H9 (cell line): ENCODE data around the gene MKI67. TPM values are rescaled to one million over a fixed set of nuclear protein-coding genes. Genes with fewer than 3 reads are reported as not detected.
A peak's percentile ranks its signal among the peaks of the same experiment; 100 is the strongest.

ENCODE experiments used
- DNase-seq: peaks from one replicate; pipeline ENCODE4 v3.0.0-alpha.2; 2017
- H2AFZ ChIP-seq: one replicate; pipeline ENCODE4 v1.6.1; 2013; ENCODE audit warnings: mild to moderate bottlenecking, low read length, control low read depth, moderate library complexity
- H2AK5ac ChIP-seq: 2 replicates; pipeline ENCODE4 v1.6.1; 2013; ENCODE audit warnings: low read length, control low read depth, mixed read lengths; ENCODE audit not compliant: insufficient read length
- H2BK120ac ChIP-seq: one replicate; pipeline ENCODE4 v1.6.1; 2013; ENCODE audit warnings: low read depth, mild to moderate bottlenecking, low read length, control low read depth, inconsistent platforms; ENCODE audit not compliant: poor library complexity, severe bottlenecking
- H2BK12ac ChIP-seq: 2 replicates; pipeline ENCODE4 v1.6.1; 2013; ENCODE audit warnings: low read length, control low read depth, mixed read lengths, low read depth; ENCODE audit not compliant: insufficient read length
- H2BK15ac ChIP-seq: 2 replicates; pipeline ENCODE4 v1.6.1; 2013; ENCODE audit warnings: low read depth, low read length, control low read depth
- H2BK20ac ChIP-seq: one replicate; pipeline ENCODE4 v1.6.1; 2013; ENCODE audit warnings: low read depth, mild to moderate bottlenecking, low read length, control low read depth, inconsistent platforms; ENCODE audit not compliant: poor library complexity, severe bottlenecking
- H2BK5ac ChIP-seq: 2 replicates; pipeline ENCODE4 v1.6.1; 2013; ENCODE audit warnings: low read length, control low read depth, mixed read lengths; ENCODE audit not compliant: insufficient read length
- H3K14ac ChIP-seq: 2 replicates; pipeline ENCODE4 v1.6.1; 2013; ENCODE audit warnings: low read length, control low read depth; ENCODE audit not compliant: insufficient read depth
- H3K18ac ChIP-seq: 2 replicates; pipeline ENCODE4 v1.6.1; 2013; ENCODE audit warnings: low read depth, mild to moderate bottlenecking, mixed read lengths, low read length, control low read depth; ENCODE audit not compliant: insufficient read length
- H3K23ac ChIP-seq: 2 replicates; pipeline ENCODE4 v1.6.1; 2013; ENCODE audit warnings: low read length, control low read depth, mixed read lengths, low read depth; ENCODE audit not compliant: insufficient read length
- H3K23me2 ChIP-seq: 2 replicates; pipeline ENCODE4 v1.6.1; 2013; ENCODE audit warnings: low read depth, mild to moderate bottlenecking, mixed read lengths, low read length, control low read depth; ENCODE audit not compliant: insufficient read length, poor library complexity, severe bottlenecking
- H3K27ac ChIP-seq: 2 replicates; pipeline ENCODE4 v1.5.1; 2013; ENCODE audit warnings: low read length, control low read depth, mixed read lengths, low read depth; ENCODE audit not compliant: insufficient read length
- H3K27me3 ChIP-seq: 2 replicates; pipeline ENCODE4 v1.6.1; 2013; ENCODE audit warnings: low read length, control low read depth, inconsistent platforms; ENCODE audit not compliant: insufficient read depth
- H3K4ac ChIP-seq: 2 replicates; pipeline ENCODE4 v1.6.1; 2013; ENCODE audit warnings: low read depth, mild to moderate bottlenecking, control low read depth, inconsistent platforms, low read length, moderate library complexity
- H3K4me1 ChIP-seq: 2 replicates; pipeline ENCODE4 v1.6.1; 2013; ENCODE audit warnings: low read length, control low read depth, inconsistent platforms; ENCODE audit not compliant: insufficient read depth
- H3K4me2 ChIP-seq: 2 replicates; pipeline ENCODE4 v1.6.1; 2013; ENCODE audit warnings: low read length, control low read depth, mixed read lengths; ENCODE audit not compliant: insufficient read length, insufficient read depth
- H3K56ac ChIP-seq: 2 replicates; pipeline ENCODE4 v1.6.1; 2013; ENCODE audit warnings: low read depth, mild to moderate bottlenecking, mixed read lengths, low read length, control low read depth; ENCODE audit not compliant: insufficient read length
- H3K79me1 ChIP-seq: 2 replicates; pipeline ENCODE4 v1.6.1; 2013; ENCODE audit warnings: low read depth, mild to moderate bottlenecking, moderate library complexity, low read length, control low read depth, inconsistent platforms; ENCODE audit not compliant: insufficient read depth, poor library complexity, severe bottlenecking
- H3K79me2 ChIP-seq: 2 replicates; pipeline ENCODE4 v1.6.1; 2013; ENCODE audit warnings: low read length, control low read depth, inconsistent platforms; ENCODE audit not compliant: insufficient read depth
- H3K9ac ChIP-seq: 2 replicates; pipeline ENCODE4 v1.6.1; 2013; ENCODE audit warnings: low read length, control low read depth, mixed read lengths; ENCODE audit not compliant: insufficient read length; ENCODE audit errors: extremely low read depth
- H3K9me3 ChIP-seq: one replicate; pipeline ENCODE4 v1.6.1; 2013; ENCODE audit warnings: low read depth, low read length, inconsistent platforms; ENCODE audit not compliant: control insufficient read depth
- H3T11ph ChIP-seq: one replicate; pipeline ENCODE4 v1.6.1; 2013; ENCODE audit warnings: mild to moderate bottlenecking, low read length, control low read depth, inconsistent platforms
- H4K20me1 ChIP-seq: one replicate; pipeline ENCODE4 v1.6.1; 2013; ENCODE audit not compliant: control insufficient read depth, insufficient read length, insufficient read depth
- H4K5ac ChIP-seq: 2 replicates; pipeline ENCODE4 v1.6.1; 2013; ENCODE audit warnings: low read depth, mild to moderate bottlenecking, mixed read lengths, low read length, control low read depth; ENCODE audit not compliant: insufficient read length
- H4K8ac ChIP-seq: replicated peaks from 2 replicates; pipeline ENCODE4 v1.6.1; 2013; ENCODE audit warnings: low read length, control low read depth, mixed read lengths, low read depth; ENCODE audit not compliant: insufficient read length
- H4K91ac ChIP-seq: 2 replicates; pipeline ENCODE4 v1.6.1; 2013; ENCODE audit warnings: low read depth, mild to moderate bottlenecking, moderate library complexity, mixed read lengths, low read length, control low read depth; ENCODE audit not compliant: insufficient read length
- H3K27ac Mint-ChIP-seq, 3 experiments: 2 replicates in 2 of 3; 3 replicates in 1 of 3; pipeline ENCODE4 v1.8.0; 2020 to 2021; ENCODE audit warnings: mixed read lengths in 3 of 3, mild to moderate bottlenecking in 1 of 3, moderate library complexity in 1 of 3
- H3K27me3 Mint-ChIP-seq: 2 replicates; pipeline ENCODE4 v1.8.0; 2021; ENCODE audit warnings: low read depth, mild to moderate bottlenecking, moderate library complexity, mixed read lengths
- H3K36me3 Mint-ChIP-seq, 3 experiments: 2 replicates in 2 of 3; 3 replicates in 1 of 3; pipeline ENCODE4 v1.8.0; 2020 to 2021; ENCODE audit warnings: low read depth in 3 of 3, mixed read lengths in 3 of 3; ENCODE audit not compliant: insufficient read depth in 1 of 3
- H3K4me1 Mint-ChIP-seq, 2 experiments: 2 replicates each; pipeline ENCODE4 v1.8.0; 2020; ENCODE audit warnings: mixed read lengths in 2 of 2
- H3K4me3 Mint-ChIP-seq, 2 experiments: 2 replicates in 1 of 2; 3 replicates in 1 of 2; pipeline ENCODE4 v1.8.0; 2020 to 2021; ENCODE audit warnings: mild to moderate bottlenecking in 2 of 2, mixed read lengths in 2 of 2, moderate library complexity in 1 of 2
- H3K9me3 Mint-ChIP-seq, 2 experiments: 2 replicates in 1 of 2; 3 replicates in 1 of 2; pipeline ENCODE4 v1.8.0; 2020; ENCODE audit warnings: mild to moderate bottlenecking in 2 of 2, mixed read lengths in 2 of 2, moderate library complexity in 1 of 2
- WGBS: extraction: QIAGEN DNeasy Blood & Tissue Kit; methylation state at CpG from one replicate; pipeline ENCODE4 v1.1.7; 2013; ENCODE audit warnings: missing lambda C conversion rate, low lambda C conversion rate, mixed read lengths; ENCODE audit not compliant: insufficient read length; ENCODE audit errors: extremely low coverage; 5-methylcytosine and 5-hydroxymethylcytosine counted together
- total RNA-seq: library from RNA; stranded (reverse); gene quantifications from 2 replicates; pipeline ENCODE4 v1.2.1, GENCODE V29; 2021
- TF ChIP-seq, protein P1 (sequence below): fragments of 200-600 bp; sonication (generic); conservative IDR thresholded peaks from 3 replicates; pipeline ENCODE4 v1.8.0; 2021; ENCODE audit warnings: antibody characterized with exemption, mild to moderate bottlenecking

Gene MKI67
- total RNA-seq, 1 experiment from 2014 or later = 108 TPM

DNA sequence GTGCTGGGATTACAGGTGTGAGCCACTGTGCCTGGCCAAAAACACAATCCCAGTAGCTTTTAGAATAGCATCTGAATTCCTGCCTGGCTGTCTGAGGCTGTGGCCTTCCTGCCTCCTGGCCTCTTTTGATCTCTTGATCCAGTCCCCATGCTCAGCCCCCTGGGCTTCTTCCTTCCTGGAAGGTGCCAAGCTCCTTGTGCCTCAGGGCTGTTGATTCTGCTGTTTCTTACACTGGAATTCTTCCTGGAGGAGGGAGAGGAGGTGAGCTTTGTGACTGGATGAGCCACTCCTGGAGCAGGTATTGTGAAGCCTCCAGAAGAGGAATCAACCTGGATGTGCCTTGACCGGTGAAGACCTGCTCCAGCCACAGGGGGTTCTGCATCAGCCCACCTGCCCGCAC, 17.3 kb upstream of the MKI67 start:
- no peak overlapping the region for H3K18ac ChIP-seq
- no peak overlapping the region for H3K27ac ChIP-seq
- no peak overlapping the region for H2BK120ac ChIP-seq
- TF ChIP-seq, protein P1, sequence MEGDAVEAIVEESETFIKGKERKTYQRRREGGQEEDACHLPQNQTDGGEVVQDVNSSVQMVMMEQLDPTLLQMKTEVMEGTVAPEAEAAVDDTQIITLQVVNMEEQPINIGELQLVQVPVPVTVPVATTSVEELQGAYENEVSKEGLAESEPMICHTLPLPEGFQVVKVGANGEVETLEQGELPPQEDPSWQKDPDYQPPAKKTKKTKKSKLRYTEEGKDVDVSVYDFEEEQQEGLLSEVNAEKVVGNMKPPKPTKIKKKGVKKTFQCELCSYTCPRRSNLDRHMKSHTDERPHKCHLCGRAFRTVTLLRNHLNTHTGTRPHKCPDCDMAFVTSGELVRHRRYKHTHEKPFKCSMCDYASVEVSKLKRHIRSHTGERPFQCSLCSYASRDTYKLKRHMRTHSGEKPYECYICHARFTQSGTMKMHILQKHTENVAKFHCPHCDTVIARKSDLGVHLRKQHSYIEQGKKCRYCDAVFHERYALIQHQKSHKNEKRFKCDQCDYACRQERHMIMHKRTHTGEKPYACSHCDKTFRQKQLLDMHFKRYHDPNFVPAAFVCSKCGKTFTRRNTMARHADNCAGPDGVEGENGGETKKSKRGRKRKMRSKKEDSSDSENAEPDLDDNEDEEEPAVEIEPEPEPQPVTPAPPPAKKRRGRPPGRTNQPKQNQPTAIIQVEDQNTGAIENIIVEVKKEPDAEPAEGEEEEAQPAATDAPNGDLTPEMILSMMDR = no peak
- H4K20me1 ChIP-seq = no peaks in the 10 kb centered on the region
- no peak overlapping the region for H3T11ph ChIP-seq
- Mint-ChIP-seq H3K27me3 (peaks cover 25% of the 10 kb centered on the region), H3K27ac (peak overlapping the region in 1 of 3 experiments; percentile 49; a peak in 1 of 7 replicates), H3K4me1 (peaks cover 6 to 7% of the 10 kb centered on the region in 2 experiments), H3K9me3 (peaks cover 0 to 2% of the 10 kb centered on the region in 2 experiments; a peak in 1 of 5 replicates), H3K36me3 (no peaks in the 10 kb centered on the region), H3K4me3 (no peak overlapping the region)
- H3K14ac ChIP-seq = no peak overlapping the region
- no peaks in the 10 kb centered on the region for H3K27me3 ChIP-seq
- no peak overlapping the region for H2AK5ac ChIP-seq
- H4K91ac ChIP-seq = no peak overlapping the region
- H3K4me1 ChIP-seq = no peaks in the 10 kb centered on the region
- H2BK12ac ChIP-seq = no peak overlapping the region
- no peaks in the 10 kb centered on the region for H3K23me2 ChIP-seq
- H3K9me3 ChIP-seq = no peaks in the 10 kb centered on the region
- no peak overlapping the region for H2AFZ ChIP-seq
- no peak overlapping the region for H2BK5ac ChIP-seq
- H2BK20ac ChIP-seq = no peak overlapping the region
- WGBS = no CpG with 5 or more reads among the region's 2 CpGs
- no peak overlapping the region for H3K56ac ChIP-seq
- no peak overlapping the region for H4K8ac ChIP-seq
- no peaks in the 10 kb centered on the region for H3K79me1 ChIP-seq
- H3K79me2 ChIP-seq = no peaks in the 10 kb centered on the region
- DNase-seq = no peak
- H3K23ac ChIP-seq = no peak overlapping the region
- H4K5ac ChIP-seq = no peak overlapping the region
- no peak overlapping the region for H3K4me2 ChIP-seq
- no peak overlapping the region for H3K9ac ChIP-seq
- no peak overlapping the region for H3K4ac ChIP-seq
- no peak overlapping the region for H2BK15ac ChIP-seq
